Stimulated activated CD8-positive, alpha-beta memory T cell treated with anti-CD3 and anti-CD28 coated beads, Interleukin-4, amount 100 ng/mL, for 48 hours (primary cell): ENCODE data around the gene RSBN1.
"Not testable (repeated sequence)": the region's sequence is repeated elsewhere in the genome, so short reads cannot be mapped to it uniquely, and the experiment has no call there.

Source experiments
- DNase-seq: peaks from one replicate; pipeline ENCODE4 v3.0.0-alpha.2; 2020

RSBN1 gene

GRCh38 chr1:113780374-113781146 is 31.7 kb downstream of the RSBN1 start:
- DNase-seq = no peak

DNA sequence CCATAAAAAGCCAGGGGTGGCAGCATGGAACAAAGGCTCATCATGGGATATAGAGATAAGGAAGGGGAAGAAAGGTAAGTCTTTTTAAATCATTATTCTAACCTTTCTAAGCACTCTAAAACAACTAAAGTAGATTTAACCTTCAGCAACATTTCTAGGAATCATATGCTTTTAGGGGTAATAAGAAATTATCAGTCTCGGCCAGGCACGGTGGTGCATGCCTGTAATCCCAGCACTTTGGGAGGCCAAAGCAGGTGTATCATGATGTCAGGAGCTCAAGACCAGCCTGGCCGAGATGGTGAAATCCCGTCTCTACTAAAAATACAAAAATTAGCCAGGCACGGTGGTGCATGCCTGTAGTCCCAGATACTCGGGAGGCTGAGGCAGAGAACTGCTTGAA is 32.7 kb downstream of the RSBN1 start:
- no peak for DNase-seq

GRCh38 chr1:113777561-113777960 is 34.7 kb downstream of the RSBN1 start:
- no peak for DNase-seq

DNA sequence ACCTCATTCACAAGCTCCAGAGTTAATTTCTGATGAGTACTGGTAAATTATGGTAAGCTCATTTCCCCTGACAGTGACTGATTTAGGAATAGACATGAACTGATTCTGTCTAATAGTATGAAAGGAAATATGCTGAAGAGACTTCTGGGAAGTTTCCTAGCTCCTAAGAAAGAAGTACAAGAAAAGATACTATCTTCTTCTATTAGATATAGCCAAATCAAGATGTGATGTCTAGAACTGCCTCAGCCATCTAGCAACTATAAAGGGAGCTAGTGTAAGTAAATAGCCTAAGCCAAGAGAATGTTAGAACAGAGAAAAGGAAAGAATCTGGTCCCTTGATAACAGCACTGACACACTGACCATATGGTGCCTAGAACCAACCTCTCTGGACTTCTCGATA is 42.2 kb downstream of the RSBN1 start:
- DNase-seq = no peak

DNA sequence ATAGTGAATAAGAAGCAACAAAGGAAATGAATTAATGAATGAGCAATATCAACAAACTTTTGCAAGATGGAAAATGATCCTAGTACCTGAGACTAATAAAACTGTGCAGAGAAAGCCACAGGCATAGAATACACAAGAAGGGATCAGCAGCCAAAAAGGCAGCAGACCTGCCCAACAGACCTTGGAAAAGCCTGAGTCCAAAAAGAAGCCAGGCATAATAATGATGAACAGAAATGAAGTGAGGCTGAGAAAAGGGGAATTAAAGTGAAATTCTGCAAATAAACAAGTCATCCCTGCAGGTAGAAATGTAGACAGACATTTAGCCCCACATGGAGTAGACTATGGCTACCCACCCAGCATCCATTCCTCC is 42.7 kb downstream of the RSBN1 start:
- no peak for DNase-seq

GRCh38 chr1:113768916-113769600 is 43.2 kb downstream of the RSBN1 start:
- DNase-seq = no peak

GRCh38 chr1:113765306-113766230 is 46.7 kb downstream of the RSBN1 start:
- DNase-seq = no peak

GRCh38 chr1:113763661-113764060 is 48.6 kb downstream of the RSBN1 start:
- no peak for DNase-seq

DNA sequence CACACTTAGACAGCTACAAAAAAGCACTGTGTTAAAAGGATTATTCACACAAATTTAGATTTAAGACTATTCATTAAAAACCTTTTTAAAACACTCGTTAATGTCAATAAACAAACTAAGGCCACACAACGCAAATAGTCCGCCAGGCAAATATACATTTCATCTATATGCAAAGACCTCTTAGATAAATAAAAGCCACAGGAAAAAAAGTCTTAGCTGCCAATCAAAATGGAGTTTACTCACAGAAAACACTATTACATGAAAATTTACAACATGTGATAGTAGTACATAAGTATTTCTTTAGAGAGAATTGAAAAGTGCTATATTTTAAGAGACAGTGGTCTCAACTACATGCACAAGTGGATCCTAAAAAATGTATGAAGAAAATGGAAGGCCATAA is 50.3 kb downstream of the RSBN1 start:
- no peak for DNase-seq

- DNase-seq = no peak
Measured at GRCh38 chr1:113760102-113761080, 51.9 kb downstream of the RSBN1 start.

- DNase-seq = peak; percentile 81
Measured at GRCh38 chr1:113759333-113760101, 52.8 kb downstream of the RSBN1 start, which contains the start of gene PHTF1. TSS of gene PHTF1 (minus strand) at chr1:113759486. CDS start at chr1:113758703, 783 bp downstream.

- DNase-seq = peak; percentile 71
Measured at GRCh38 chr1:113758631-113759332, 53.5 kb downstream of the RSBN1 start.

- no peak for DNase-seq
Measured at GRCh38 chr1:113756461-113756860, 55.8 kb downstream of the RSBN1 start.

- not testable (repeated sequence) for DNase-seq
Measured at GRCh38 chr1:113753333-113753732, 58.9 kb downstream of the RSBN1 start.

DNA sequence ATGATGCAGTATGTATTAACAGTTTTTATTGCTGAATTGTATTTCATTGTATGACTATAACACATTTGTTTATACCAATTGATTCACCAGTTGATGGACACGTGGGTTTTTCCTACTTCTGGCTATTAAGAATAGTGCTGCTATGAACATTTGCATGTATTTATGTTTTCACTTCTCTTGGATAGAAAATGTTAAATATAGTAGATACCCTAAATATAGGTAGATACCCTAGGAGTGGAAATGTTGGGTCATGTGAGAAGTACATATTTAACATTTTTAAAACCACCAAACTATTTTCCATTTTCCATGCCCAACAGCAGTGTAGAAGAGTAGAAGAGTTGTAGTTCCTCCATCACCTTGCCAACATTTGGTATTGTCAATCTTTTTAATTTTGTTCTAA is 60.8 kb downstream of the RSBN1 start:
- DNase-seq = no peak

GRCh38 chr1:113751114-113751513 is 61.2 kb downstream of the RSBN1 start:
- DNase-seq = no peak

DNA sequence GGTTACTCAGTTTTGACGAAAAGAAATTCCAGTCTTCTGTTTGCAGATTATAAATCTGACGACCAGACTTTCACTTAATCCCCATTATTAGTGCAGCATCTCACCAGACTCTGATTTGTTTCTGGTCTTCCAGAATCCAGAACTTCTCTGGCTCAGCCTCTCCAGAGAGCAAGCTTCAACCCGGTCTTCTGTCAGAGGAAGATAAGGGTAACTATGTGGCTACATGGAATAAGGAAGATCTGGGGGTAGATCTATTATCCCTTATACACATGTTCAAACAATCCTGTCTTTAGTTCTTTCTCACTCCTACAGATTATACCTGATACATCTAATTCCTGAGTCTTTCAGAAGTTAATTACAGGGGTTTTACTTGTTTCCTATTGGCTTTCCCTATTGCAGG is 62.9 kb downstream of the RSBN1 start:
- no peak for DNase-seq

DNA sequence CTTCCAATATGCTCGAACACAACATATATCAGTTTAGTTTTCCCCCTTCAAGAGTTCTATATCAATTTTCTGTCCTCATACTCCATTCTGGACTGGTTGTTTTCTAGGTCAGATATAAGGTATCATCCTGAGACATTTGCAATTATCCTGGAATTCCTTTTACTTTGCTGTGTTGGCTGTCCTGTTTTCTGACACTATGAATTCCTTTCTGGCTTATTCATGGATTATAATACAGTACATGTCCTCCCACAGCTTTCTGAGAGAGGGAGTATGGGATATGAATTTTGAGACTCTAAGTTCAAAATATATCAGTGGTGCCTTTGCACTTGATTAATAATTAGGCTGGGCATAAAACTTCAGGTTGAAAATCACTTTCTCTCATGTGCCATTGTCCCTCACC is 64.9 kb downstream of the RSBN1 start:
- DNase-seq = no peak

DNA sequence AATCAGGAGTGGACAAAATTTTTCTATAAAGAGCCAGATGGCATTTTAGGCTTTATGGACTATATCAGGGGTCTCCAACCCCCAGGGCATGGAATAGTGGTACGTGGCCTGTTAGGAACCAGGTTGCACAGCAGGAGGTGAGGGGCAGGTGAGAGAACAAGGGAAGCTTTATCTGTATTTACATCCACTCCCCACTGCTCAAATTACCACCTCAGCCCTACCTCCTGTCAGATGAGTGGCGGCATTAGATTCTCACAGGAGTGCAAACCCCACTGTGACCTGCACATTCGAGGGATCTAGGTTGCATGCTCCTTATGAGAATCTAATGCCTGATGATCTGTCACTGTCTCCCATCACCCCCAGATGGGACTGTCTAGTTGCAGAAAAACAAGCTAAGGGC is 66.9 kb downstream of the RSBN1 start:
- DNase-seq = no peak

DNA sequence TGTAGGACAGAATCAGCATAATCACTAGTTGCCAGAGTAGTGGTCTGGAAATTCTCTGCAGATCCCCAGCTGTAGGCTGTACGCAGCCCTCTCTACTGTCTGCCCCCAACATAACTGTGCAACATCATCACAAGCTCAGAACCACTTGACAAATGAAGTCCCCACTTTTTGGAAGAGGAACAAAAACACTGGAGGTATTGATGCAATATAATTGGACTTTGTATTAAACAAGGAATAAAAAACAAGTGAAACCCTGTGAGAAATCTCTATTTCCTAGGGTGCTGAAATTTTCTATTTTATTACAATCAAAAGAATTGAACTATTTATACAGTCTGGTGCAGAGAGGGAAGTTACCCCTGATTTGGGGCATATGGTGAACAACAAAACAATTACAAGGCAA is 68.2 kb downstream of the RSBN1 start:
- DNase-seq = no peak

DNA sequence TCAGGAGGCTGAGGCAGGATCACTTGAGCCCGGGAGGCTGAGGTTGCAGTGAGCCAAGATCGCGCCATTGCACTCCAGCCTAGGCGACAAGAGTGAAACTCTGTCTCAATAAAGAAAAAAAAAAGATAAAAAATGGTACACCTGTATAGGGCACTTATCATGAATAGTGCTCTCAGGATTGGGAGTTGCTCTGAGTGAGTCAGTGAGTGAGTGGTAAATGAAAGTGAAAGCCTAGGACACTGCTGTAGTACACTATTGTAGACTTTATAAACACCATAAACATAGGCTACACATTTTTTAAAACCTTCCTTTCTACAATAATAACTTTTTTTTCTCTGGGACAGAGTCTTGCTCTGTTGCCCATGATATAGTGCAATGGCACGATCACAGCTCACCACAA is 69.8 kb downstream of the RSBN1 start:
- DNase-seq = no peak
